Endothelial cell of umbilical vein (primary cell): ENCODE results near the gene DGLUCY. TPM values are rescaled to one million over a fixed set of nuclear protein-coding genes. Genes with fewer than 3 reads are reported as not detected.

Experiments used
- BruUV-seq: library from RNA; stranded (reverse); fragments of 400-500 nt; replicated peaks from 2 replicates; lab custom pipeline; 2021; lab: Mats Ljungman, UMichigan
- CTCF ChIA-PET: fragments of 300-600, 350-600 bp; sonication (Branson Sonifier 250); formaldehyde crosslinking; loops from one replicate; lab custom pipeline; 2021; ENCODE audit warnings: antibody characterized with exemption, inconsistent platforms; lab: Charles Lee
- POLR2A ChIA-PET: fragments of 300-600, 350-600 bp; sonication (Branson Sonifier 250); formaldehyde crosslinking; loops from one replicate; lab custom pipeline; 2021; ENCODE audit warnings: antibody characterized with exemption, inconsistent platforms; lab: Charles Lee
- DNase-seq: peaks from one replicate; pipeline ENCODE4 v3.0.0-alpha.2; 2011; ENCODE audit warnings: low read depth, low spot score
- FAIRE-seq: peaks from 2 replicates; lab custom pipeline; 2011; peaks lifted over from hg19 to GRCh38; lab: Jason Lieb, UNC
- H2AFZ ChIP-seq: 2 replicates; pipeline ENCODE4 v1.6.0; 2012; ENCODE audit warnings: low read depth, low read length, control low read depth, inconsistent platforms
- H3K27ac ChIP-seq: 2 replicates; pipeline ENCODE4 v1.5.1; 2011; ENCODE audit warnings: low read depth, mild to moderate bottlenecking, control low read depth, low read length, moderate library complexity; ENCODE audit not compliant: insufficient read depth
- H3K27me3 ChIP-seq, 2 experiments: 2 replicates each; pipeline versions ENCODE4 v1.6.0 to v1.6.1; 2011; ENCODE audit warnings: low read length in 2 of 2, mixed read lengths in 1 of 2; ENCODE audit not compliant: control insufficient read depth in 2 of 2, insufficient read depth in 2 of 2
- H3K36me3 ChIP-seq, 2 experiments: 2 replicates in 1 of 2; 3 replicates in 1 of 2; pipeline ENCODE4 v1.5.1; 2011; ENCODE audit warnings: low read length in 2 of 2, mild to moderate bottlenecking in 1 of 2, moderate library complexity in 1 of 2; ENCODE audit not compliant: control insufficient read depth in 2 of 2, insufficient read depth in 2 of 2; ENCODE audit errors: extremely low read depth in 1 of 2
- H3K4me1 ChIP-seq: 3 replicates; pipeline ENCODE4 v1.5.1; 2011; ENCODE audit warnings: mild to moderate bottlenecking, low read length; ENCODE audit not compliant: control insufficient read depth, insufficient read depth; ENCODE audit errors: extremely low read depth
- H3K4me2 ChIP-seq: 2 replicates; pipeline ENCODE4 v1.6.1; 2011; ENCODE audit warnings: low read length, control low read depth, mixed read lengths; ENCODE audit not compliant: insufficient read depth
- H3K4me3 ChIP-seq, 3 experiments: fragments of 200-600 bp in 1 of 3; sonication (generic), shearing (Covaris generic) in 1 of 3; replicated peaks in 1 of 3; 2 replicates each; pipeline ENCODE4 v1.5.1; 2011 to 2016; ENCODE audit warnings: control low read depth in 3 of 3, low read length in 3 of 3, mild to moderate bottlenecking in 2 of 3, inconsistent platforms in 1 of 3, low read depth in 1 of 3, moderate library complexity in 1 of 3; ENCODE audit not compliant: insufficient read depth in 1 of 3
- H3K79me2 ChIP-seq: 2 replicates; pipeline ENCODE4 v1.6.0; 2012; ENCODE audit warnings: low read length, inconsistent platforms; ENCODE audit not compliant: control insufficient read depth, insufficient read depth
- H3K9ac ChIP-seq: replicated peaks from 2 replicates; pipeline ENCODE3; 2011; ENCODE audit warnings: low read length, control low read depth; ENCODE audit not compliant: insufficient read depth; ENCODE audit errors: extremely low read depth
- H3K9me1 ChIP-seq: replicated peaks from 3 replicates; pipeline ENCODE4 v1.6.0; 2011; ENCODE audit warnings: mild to moderate bottlenecking, low read length; ENCODE audit not compliant: control insufficient read depth, insufficient read depth; ENCODE audit errors: extremely low read depth
- H3K9me3 ChIP-seq: replicated peaks from 2 replicates; pipeline ENCODE4 v1.5.1; 2012; ENCODE audit warnings: low read length, inconsistent platforms; ENCODE audit not compliant: control insufficient read depth, insufficient read depth
- H4K20me1 ChIP-seq: replicated peaks from 2 replicates; pipeline ENCODE3; 2011; ENCODE audit warnings: mild to moderate bottlenecking, low read length; ENCODE audit not compliant: control insufficient read depth, insufficient read depth; ENCODE audit errors: extremely low read depth
- CTCF ChIP-seq, 2 donors: IDR thresholded peaks; 1 replicate in 1 of 2; 2 replicates in 1 of 2; pipeline ENCODE4 v1.5.1; 2011; ENCODE audit warnings: low read length in 2 of 2, mild to moderate bottlenecking in 2 of 2, moderate library complexity in 2 of 2, control low read depth in 1 of 2, inconsistent platforms in 1 of 2, low read depth in 1 of 2; ENCODE audit not compliant: insufficient read depth in 1 of 2; ENCODE audit errors: extremely low read depth in 1 of 2
- EZH2 ChIP-seq: IDR thresholded peaks from 2 replicates; pipeline ENCODE4 v1.6.1; 2012; ENCODE audit warnings: borderline replicate concordance, low read depth, mild to moderate bottlenecking, moderate library complexity, low read length, inconsistent platforms; ENCODE audit not compliant: severe bottlenecking
- FOS ChIP-seq: IDR thresholded peaks from 2 replicates; pipeline ENCODE4 v1.6.1; 2011; ENCODE audit warnings: mild to moderate bottlenecking, low read length, moderate library complexity, borderline replicate concordance; ENCODE audit not compliant: insufficient read depth
- GATA2 ChIP-seq: IDR thresholded peaks from 2 replicates; pipeline ENCODE4 v1.7.0; 2011; ENCODE audit warnings: low read depth, mild to moderate bottlenecking, moderate library complexity, mixed read lengths, low read length; ENCODE audit not compliant: insufficient read length, insufficient read depth
- JUN ChIP-seq: IDR thresholded peaks from 2 replicates; pipeline ENCODE4 v1.6.1; 2011; ENCODE audit warnings: borderline replicate concordance, low read depth; ENCODE audit not compliant: insufficient read length, insufficient read depth
- MYC ChIP-seq: IDR thresholded peaks from one replicate; pipeline ENCODE4 v1.6.1; 2011; ENCODE audit warnings: mild to moderate bottlenecking, low read depth, low read length
- POLR2A ChIP-seq: IDR thresholded peaks from 2 replicates; pipeline ENCODE4 v1.6.1; 2012; ENCODE audit warnings: low read depth, mild to moderate bottlenecking, control low read depth, low read length
- POLR2AphosphoS5 ChIP-seq: IDR thresholded peaks from 2 replicates; pipeline ENCODE4 v1.6.1; 2012; ENCODE audit warnings: low read depth, mild to moderate bottlenecking, control low read depth, low read length, moderate library complexity; ENCODE audit not compliant: insufficient read depth
- dilution Hi-C: fragments of 300-500 bp; cut with MboI; formaldehyde crosslinking; loops from one replicate; pipeline ENCODE4 v1.15.0; 2019; ENCODE audit warnings: low sequenced_read_pairs; ENCODE audit not compliant: extremely low pct_ligation_motif_present
- intact Hi-C: fragments of 100-400 bp; cut with micrococcal nuclease; formaldehyde crosslinking; loops from one replicate; pipeline ENCODE4 v1.10.0; 2022
- polyA plus RNA-seq, 4 experiments: library from polyadenylated mRNA; depleted of rRNA in 3 of 4; stranded (reverse) in 3 of 4; unstranded in 1 of 4; fragments of >200 nt; gene quantifications; 2 replicates each; pipeline versions ENCODE4 v1.2.1 to v1.2.3, GENCODE V29; 2011 to 2012; ENCODE audit warnings: missing spikeins in 1 of 4
- total RNA-seq: library from RNA; stranded (reverse); gene quantifications from 2 replicates; pipeline ENCODE4 v1.2.3, GENCODE V29; 2021
- TF ChIP-seq, protein P1 (sequence below): IDR thresholded peaks from 2 replicates; pipeline ENCODE4 v1.6.1; 2011; ENCODE audit not compliant: insufficient read depth, insufficient read length

DGLUCY gene
- total and polyA plus RNA-seq, 2 donors (not counting 3 experiments of a cell fraction or from before 2014, with no cell fraction given), result 40.9 to 65.6 TPM

DNA sequence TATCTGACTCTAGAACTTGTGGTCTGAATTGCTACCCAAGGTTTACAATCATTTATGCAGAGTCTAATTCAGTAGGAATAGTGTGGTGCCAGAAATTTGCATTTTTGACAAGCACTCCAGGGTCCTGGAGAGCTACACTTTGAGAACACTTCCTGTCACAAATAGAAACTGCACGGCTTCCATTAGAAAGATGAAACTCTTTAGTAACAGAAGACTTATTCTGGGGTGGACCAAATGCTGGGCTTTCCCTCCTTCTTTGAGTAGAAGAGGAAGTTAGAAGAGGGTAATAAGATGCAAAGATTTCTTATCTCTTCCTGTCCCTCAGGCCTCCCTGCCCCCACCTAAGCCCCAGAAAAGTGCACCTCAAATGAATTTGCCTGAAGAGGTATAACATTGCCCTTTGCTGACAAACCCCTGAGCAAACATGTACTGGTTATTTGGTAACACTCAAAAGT, 28.4 kb downstream of the DGLUCY start:
- TF ChIP-seq GATA2 (peak; percentile 22), CTCF (IDR thresholded peaks at IDR 0.05; ENCODE audit: extremely low read depth in 1 of 2, insufficient read depth in 1 of 2, low read depth in 1 of 2, low read length in 2 of 2) (no peak)
- ChIA-PET POLR2A (no interaction called here), CTCF (interaction anchor here (2.1 to 4.8 kb wide), 2 partner anchors 31 to 239 kb away, joined by 11 to 34 read pairs; no protein-coding TSS in a partner anchor)
- Histone ChIP-seq H3K79me2 (no peaks in the 10 kb centered on the region), H3K9ac (no peak overlapping the region), H3K9me1 (no peaks in the 10 kb centered on the region), H4K20me1 (no peaks in the 10 kb centered on the region), H3K4me3 (no peak overlapping the region), H3K9me3 (no peaks in the 10 kb centered on the region), H2AFZ (no peak overlapping the region), H3K36me3 (no peaks in the 10 kb centered on the region), H3K27me3 (no peaks in the 10 kb centered on the region), H3K4me1 (peaks cover 41% of the 10 kb centered on the region), H3K4me2 (no peak overlapping the region), H3K27ac (no peak overlapping the region)
- no TSS peak for BruUV-seq
- dilution Hi-C loops (no loop called here), intact Hi-C loops (no loop called here)
- DNase-seq, result no peak
- no peak for FAIRE-seq

DNA sequence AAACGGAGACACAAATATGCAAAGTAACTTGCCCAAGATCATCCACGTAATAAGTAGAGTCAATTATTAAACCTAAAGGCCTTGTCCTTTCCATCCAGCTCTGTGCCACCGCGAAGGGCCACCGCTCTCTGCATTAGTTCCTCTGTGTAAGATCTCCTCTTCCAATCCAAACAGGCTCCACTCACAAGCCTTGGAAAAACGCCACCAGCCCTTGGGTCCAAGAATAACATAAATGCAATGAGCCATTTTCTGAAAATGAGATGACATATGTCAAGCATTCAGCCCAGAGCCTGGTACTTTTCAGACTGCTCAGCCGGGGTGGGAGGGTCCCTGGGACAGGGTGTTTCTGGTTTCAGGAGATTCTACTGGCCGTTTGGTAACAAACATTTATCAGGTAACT, 30.0 kb downstream of the DGLUCY start:
- ChIA-PET POLR2A (no interaction called here), CTCF (interaction anchor here (1.1 to 4.8 kb wide), 3 partner anchors 30 to 240 kb away, joined by 3 to 34 read pairs (median 12); partner anchors contain the start of gene RPS6KA5)
- no peaks in the 10 kb centered on the region for H3K9me3 ChIP-seq
- H2AFZ ChIP-seq, result no peak overlapping the region
- no peak for TF ChIP-seq MYC
- TF ChIP-seq EZH2, result no peak
- TF ChIP-seq, protein P1, sequence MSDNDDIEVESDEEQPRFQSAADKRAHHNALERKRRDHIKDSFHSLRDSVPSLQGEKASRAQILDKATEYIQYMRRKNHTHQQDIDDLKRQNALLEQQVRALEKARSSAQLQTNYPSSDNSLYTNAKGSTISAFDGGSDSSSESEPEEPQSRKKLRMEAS, result no peak
- no peak for TF ChIP-seq GATA2
- no peak for TF ChIP-seq CTCF (IDR thresholded peaks at IDR 0.05; ENCODE audit: extremely low read depth in 1 of 2, insufficient read depth in 1 of 2, low read depth in 1 of 2, low read length in 2 of 2)
- no peak for TF ChIP-seq JUN
- no peak for TF ChIP-seq POLR2A
- TF ChIP-seq POLR2AphosphoS5, result no peak
- TF ChIP-seq FOS, result no peak
- dilution Hi-C loops (no loop called here), intact Hi-C loops (loop anchor here (2.0 kb wide), 1 partner anchor 83 kb away; the partner anchor contains the start of gene RPS6KA5)
- peaks cover 41% of the 10 kb centered on the region for H3K4me1 ChIP-seq
- H3K36me3 ChIP-seq, result no peaks in the 10 kb centered on the region
- DNase-seq, result peak; percentile 80
- H3K4me3 ChIP-seq, result no peak overlapping the region
- H3K9me1 ChIP-seq, result no peaks in the 10 kb centered on the region
- H3K79me2 ChIP-seq, result no peaks in the 10 kb centered on the region
- BruUV-seq, result no TSS peak
- no peaks in the 10 kb centered on the region for H4K20me1 ChIP-seq
- H3K9ac ChIP-seq, result no peak overlapping the region
- no peak overlapping the region for H3K4me2 ChIP-seq
- peak overlapping the region; percentile 99 for H3K27ac ChIP-seq
- peak; percentile 63 for FAIRE-seq
- no peaks in the 10 kb centered on the region for H3K27me3 ChIP-seq
